Measurements from ENCODE around the gene MAVS. TPM values are rescaled to one million over a fixed set of nuclear protein-coding genes. Genes with fewer than 3 reads are reported as not detected.

MAVS gene
- polyA plus RNA-seq, 1 of the 3 experiments (the other 2 are of a cell fraction) = 9.1 TPM

DNA sequence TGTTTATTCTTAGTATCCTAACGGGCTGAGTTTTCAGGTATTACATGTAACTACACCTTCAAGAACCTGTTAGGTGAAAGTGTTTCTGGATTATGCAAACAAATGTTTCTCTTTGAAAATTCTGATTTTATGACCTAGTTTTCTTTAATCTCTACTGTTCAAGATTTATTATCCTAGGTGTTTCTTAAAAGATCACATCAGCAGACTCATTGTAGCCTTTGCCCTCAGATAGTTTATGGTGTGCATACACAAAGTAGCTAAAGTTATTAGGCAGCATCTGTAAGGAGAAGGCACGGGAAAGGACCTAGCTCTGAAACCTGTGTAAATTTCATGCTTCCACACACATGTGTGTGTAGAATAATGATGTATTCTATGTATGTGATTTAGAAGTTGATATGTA, 64.2 kb downstream of the MAVS start:
- WGBS (ENCODE audit: low lambda C conversion rate) = 97% methylated on average over 2 of the region's 2 CpGs
- H3K27ac ChIP-seq (ENCODE audit: low read depth in 2 of 2, low read length in 1 of 2) = no peak overlapping the region
- ChIA-PET POLR2A (no interaction called here), CTCF (interaction anchor here (0.8 kb wide), 1 partner anchor 21 kb away, joined by 3 read pairs; no protein-coding TSS in a partner anchor)
- peaks cover 97% of the 10 kb centered on the region for H3K79me2 ChIP-seq (ENCODE audit: insufficient read depth)
- no peaks in the 10 kb centered on the region for H3K4me1 ChIP-seq (ENCODE audit: control insufficient read depth in 1 of 2, insufficient read depth in 2 of 2, low read depth in 1 of 2, low read length in 1 of 2)
- no peaks in the 10 kb centered on the region for H3K9me2 ChIP-seq
- peaks cover 95% of the 10 kb centered on the region for H4K20me1 ChIP-seq (ENCODE audit: insufficient read depth)
- H3K27me3 ChIP-seq (ENCODE audit: insufficient read depth) = no peaks in the 10 kb centered on the region
- no peaks in the 10 kb centered on the region for H3K9me3 ChIP-seq
- peaks cover 52 to 74% of the 10 kb centered on the region in 2 experiments for H3K36me3 ChIP-seq (replicated peaks in 1 of 2; ENCODE audit: control insufficient read depth in 1 of 2, insufficient read depth in 2 of 2, low read length in 1 of 2)
- H3K4me3 ChIP-seq (ENCODE audit: low read depth in 2 of 2, low read length in 1 of 2) = no peak overlapping the region
- no peak overlapping the region for H3K9ac ChIP-seq
- no peak overlapping the region for H3K4me2 ChIP-seq
- H2AFZ ChIP-seq (ENCODE audit: low read depth) = no peak overlapping the region
- no peak for TF ChIP-seq FOSL2 (IDR thresholded peaks at IDR 0.05; ENCODE audit: borderline replicate concordance, low read depth)
- TF ChIP-seq POLR2AphosphoS5 (IDR thresholded peaks at IDR 0.05; ENCODE audit: low read depth, low read length) = no peak
- TF ChIP-seq JUND (IDR thresholded peaks at IDR 0.05) = no peak
- no peak for TF ChIP-seq TAF1 (IDR thresholded peaks at IDR 0.05; ENCODE audit: borderline replicate concordance, low read depth, low read length)
- no peak for TF ChIP-seq ELF1 (IDR thresholded peaks at IDR 0.05)
- TF ChIP-seq, protein P1, sequence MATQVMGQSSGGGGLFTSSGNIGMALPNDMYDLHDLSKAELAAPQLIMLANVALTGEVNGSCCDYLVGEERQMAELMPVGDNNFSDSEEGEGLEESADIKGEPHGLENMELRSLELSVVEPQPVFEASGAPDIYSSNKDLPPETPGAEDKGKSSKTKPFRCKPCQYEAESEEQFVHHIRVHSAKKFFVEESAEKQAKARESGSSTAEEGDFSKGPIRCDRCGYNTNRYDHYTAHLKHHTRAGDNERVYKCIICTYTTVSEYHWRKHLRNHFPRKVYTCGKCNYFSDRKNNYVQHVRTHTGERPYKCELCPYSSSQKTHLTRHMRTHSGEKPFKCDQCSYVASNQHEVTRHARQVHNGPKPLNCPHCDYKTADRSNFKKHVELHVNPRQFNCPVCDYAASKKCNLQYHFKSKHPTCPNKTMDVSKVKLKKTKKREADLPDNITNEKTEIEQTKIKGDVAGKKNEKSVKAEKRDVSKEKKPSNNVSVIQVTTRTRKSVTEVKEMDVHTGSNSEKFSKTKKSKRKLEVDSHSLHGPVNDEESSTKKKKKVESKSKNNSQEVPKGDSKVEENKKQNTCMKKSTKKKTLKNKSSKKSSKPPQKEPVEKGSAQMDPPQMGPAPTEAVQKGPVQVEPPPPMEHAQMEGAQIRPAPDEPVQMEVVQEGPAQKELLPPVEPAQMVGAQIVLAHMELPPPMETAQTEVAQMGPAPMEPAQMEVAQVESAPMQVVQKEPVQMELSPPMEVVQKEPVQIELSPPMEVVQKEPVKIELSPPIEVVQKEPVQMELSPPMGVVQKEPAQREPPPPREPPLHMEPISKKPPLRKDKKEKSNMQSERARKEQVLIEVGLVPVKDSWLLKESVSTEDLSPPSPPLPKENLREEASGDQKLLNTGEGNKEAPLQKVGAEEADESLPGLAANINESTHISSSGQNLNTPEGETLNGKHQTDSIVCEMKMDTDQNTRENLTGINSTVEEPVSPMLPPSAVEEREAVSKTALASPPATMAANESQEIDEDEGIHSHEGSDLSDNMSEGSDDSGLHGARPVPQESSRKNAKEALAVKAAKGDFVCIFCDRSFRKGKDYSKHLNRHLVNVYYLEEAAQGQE (IDR thresholded peaks at IDR 0.05; ENCODE audit: low read depth, low read length) = no peak
- TF ChIP-seq FOXJ3 (CRISPR knock-in tag; IDR thresholded peaks at IDR 0.05) = no peak
- no peak for TF ChIP-seq USF2 (IDR thresholded peaks at IDR 0.05; ENCODE audit: borderline replicate concordance, low read depth, low read length)
- no peak for TF ChIP-seq TCF12 (IDR thresholded peaks at IDR 0.05)
- no peak for TF ChIP-seq EZH2phosphoT487 (IDR thresholded peaks at IDR 0.05; ENCODE audit: borderline replicate concordance, low read depth)
- no peak for TF ChIP-seq GATA2 (CRISPR knock-in tag; IDR thresholded peaks at IDR 0.05)
- no peak for TF ChIP-seq RFX5 (IDR thresholded peaks at IDR 0.05; ENCODE audit: low read length)
- TF ChIP-seq FOXM1 (IDR thresholded peaks at IDR 0.05; ENCODE audit: low read depth) = no peak
- TF ChIP-seq RXRA (IDR thresholded peaks at IDR 0.05; ENCODE audit: borderline replicate concordance, low read depth) = no peak
- TF ChIP-seq TEAD4 (IDR thresholded peaks at IDR 0.05; ENCODE audit: borderline replicate concordance, insufficient read depth) = no peak
- no peak for TF ChIP-seq MEF2A (IDR thresholded peaks at IDR 0.05; ENCODE audit: borderline replicate concordance, low read depth)
- TF ChIP-seq, protein P2, sequence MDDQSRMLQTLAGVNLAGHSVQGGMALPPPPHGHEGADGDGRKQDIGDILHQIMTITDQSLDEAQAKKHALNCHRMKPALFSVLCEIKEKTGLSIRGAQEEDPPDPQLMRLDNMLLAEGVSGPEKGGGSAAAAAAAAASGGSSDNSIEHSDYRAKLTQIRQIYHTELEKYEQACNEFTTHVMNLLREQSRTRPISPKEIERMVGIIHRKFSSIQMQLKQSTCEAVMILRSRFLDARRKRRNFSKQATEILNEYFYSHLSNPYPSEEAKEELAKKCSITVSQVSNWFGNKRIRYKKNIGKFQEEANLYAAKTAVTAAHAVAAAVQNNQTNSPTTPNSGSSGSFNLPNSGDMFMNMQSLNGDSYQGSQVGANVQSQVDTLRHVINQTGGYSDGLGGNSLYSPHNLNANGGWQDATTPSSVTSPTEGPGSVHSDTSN (IDR thresholded peaks at IDR 0.05) = no peak
- no peak for TF ChIP-seq RAD21 (IDR thresholded peaks at IDR 0.05; ENCODE audit: low read length)
- TF ChIP-seq SIN3A (IDR thresholded peaks at IDR 0.05; ENCODE audit: borderline replicate concordance, low read depth, low read length) = no peak
- DNase-seq = no peak
- H3F3A ChIP-seq (replicated peaks; ENCODE audit: insufficient read depth) = peaks cover 11% of the 10 kb centered on the region

All from SK-N-SH (cell line).